PC-9 (cell line): ENCODE results near the gene SLC4A2.

Experiments
- EZH2 ChIP-seq: fragments of 200-600 bp; sonication (generic); IDR thresholded peaks from 2 replicates; pipeline ENCODE4 v1.8.0; 2017; ENCODE audit warnings: antibody characterized with exemption, low read depth
- TF ChIP-seq, protein P1 (sequence below): fragments of 200-600 bp; sonication (generic); conservative IDR thresholded peaks from 2 replicates; pipeline ENCODE4 v1.6.1; 2017; ENCODE audit warnings: mixed run types, antibody characterized with exemption, mild to moderate bottlenecking, moderate library complexity

DNA sequence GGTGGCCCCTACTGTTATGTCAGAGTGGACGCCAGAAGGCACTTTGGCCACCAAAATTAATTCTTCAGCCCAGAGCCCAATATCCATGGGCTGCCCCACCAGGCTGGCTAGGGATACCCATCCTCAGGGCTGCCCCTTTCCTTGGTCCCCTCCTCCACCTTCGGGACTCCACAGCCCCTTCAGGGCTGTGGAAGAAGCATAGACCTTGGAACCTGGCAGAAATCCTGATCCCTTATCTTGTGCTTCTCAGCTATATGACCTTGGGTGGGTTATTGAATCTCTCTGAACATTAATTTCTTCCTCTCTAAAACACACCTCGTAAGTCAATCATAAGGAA lies 24.4 kb downstream of the SLC4A2 start:
- TF ChIP-seq, protein P1, sequence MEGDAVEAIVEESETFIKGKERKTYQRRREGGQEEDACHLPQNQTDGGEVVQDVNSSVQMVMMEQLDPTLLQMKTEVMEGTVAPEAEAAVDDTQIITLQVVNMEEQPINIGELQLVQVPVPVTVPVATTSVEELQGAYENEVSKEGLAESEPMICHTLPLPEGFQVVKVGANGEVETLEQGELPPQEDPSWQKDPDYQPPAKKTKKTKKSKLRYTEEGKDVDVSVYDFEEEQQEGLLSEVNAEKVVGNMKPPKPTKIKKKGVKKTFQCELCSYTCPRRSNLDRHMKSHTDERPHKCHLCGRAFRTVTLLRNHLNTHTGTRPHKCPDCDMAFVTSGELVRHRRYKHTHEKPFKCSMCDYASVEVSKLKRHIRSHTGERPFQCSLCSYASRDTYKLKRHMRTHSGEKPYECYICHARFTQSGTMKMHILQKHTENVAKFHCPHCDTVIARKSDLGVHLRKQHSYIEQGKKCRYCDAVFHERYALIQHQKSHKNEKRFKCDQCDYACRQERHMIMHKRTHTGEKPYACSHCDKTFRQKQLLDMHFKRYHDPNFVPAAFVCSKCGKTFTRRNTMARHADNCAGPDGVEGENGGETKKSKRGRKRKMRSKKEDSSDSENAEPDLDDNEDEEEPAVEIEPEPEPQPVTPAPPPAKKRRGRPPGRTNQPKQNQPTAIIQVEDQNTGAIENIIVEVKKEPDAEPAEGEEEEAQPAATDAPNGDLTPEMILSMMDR = no peak
- TF ChIP-seq EZH2 = no peak
